ENCODE data around the gene RPL36.
A peak's percentile ranks its signal among the peaks of the same experiment; 100 is the strongest.

Gene RPL36

GRCh38 chr19:5690125-5690954 lies at the start of gene RPL36:
Gene RPL36 (plus strand): TSS chr19:5690295. CDS start chr19:5690508, 213 bp downstream.
- peak; percentile 94 for DNase-seq

GRCh38 chr19:5641171-5641570 lies 48.9 kb upstream of the RPL36 start:
- no peak for DNase-seq

GRCh38 chr19:5642204-5642603 lies 47.9 kb upstream of the RPL36 start:
- no peak for DNase-seq

- DNase-seq = no peak
Measured at GRCh38 chr19:5643060-5643459, 47.0 kb upstream of the RPL36 start.

- no peak for DNase-seq
Measured at GRCh38 chr19:5644037-5644436, 46.1 kb upstream of the RPL36 start.

GRCh38 chr19:5645409-5645808 lies 44.7 kb upstream of the RPL36 start:
- no peak for DNase-seq

- no peak for DNase-seq
Measured at GRCh38 chr19:5646703-5647102, 43.4 kb upstream of the RPL36 start.

- no peak for DNase-seq
Measured at GRCh38 chr19:5648464-5648863, 41.6 kb upstream of the RPL36 start.

- no peak for DNase-seq
Measured at GRCh38 chr19:5651361-5651760, 38.7 kb upstream of the RPL36 start.

- no peak for DNase-seq
Measured at GRCh38 chr19:5652261-5652660, 37.8 kb upstream of the RPL36 start.

- no peak for DNase-seq
Measured at GRCh38 chr19:5654931-5655330, 35.2 kb upstream of the RPL36 start.

GRCh38 chr19:5655412-5655811 lies 34.7 kb upstream of the RPL36 start:
- DNase-seq = no peak

- no peak for DNase-seq
Measured at GRCh38 chr19:5661483-5661882, 28.6 kb upstream of the RPL36 start.

- DNase-seq = no peak
Measured at GRCh38 chr19:5663904-5664303, 26.2 kb upstream of the RPL36 start.

GRCh38 chr19:5664515-5664914 lies 25.6 kb upstream of the RPL36 start:
- DNase-seq = no peak

- no peak for DNase-seq
Measured at GRCh38 chr19:5665781-5666513, 24.1 kb upstream of the RPL36 start.

- DNase-seq = no peak
Measured at GRCh38 chr19:5666921-5667610, 23.0 kb upstream of the RPL36 start.

- no peak for DNase-seq
Measured at GRCh38 chr19:5667751-5668271, 22.3 kb upstream of the RPL36 start.

GRCh38 chr19:5669212-5669611 lies 20.9 kb upstream of the RPL36 start:
- no peak for DNase-seq

- DNase-seq = no peak
Measured at GRCh38 chr19:5671600-5671999, 18.5 kb upstream of the RPL36 start.

- DNase-seq = no peak
Measured at GRCh38 chr19:5672708-5673459, 17.2 kb upstream of the RPL36 start.

GRCh38 chr19:5673752-5674151 lies 16.3 kb upstream of the RPL36 start:
- no peak for DNase-seq

GRCh38 chr19:5674714-5675113 lies 15.4 kb upstream of the RPL36 start:
- DNase-seq = no peak
